NOMO-1 treated with DMSO at 0.1 percent for 48 hours (cell line): ENCODE data around the gene TRAF3.

Experiments used
- DNase-seq: peaks from one replicate; lab custom pipeline; 2025; ENCODE audit not compliant: unreplicated experiment; lab: John Stamatoyannopoulos, UW

TRAF3 gene

GRCh38 chr14:102905116-102906108, 128.2 kb downstream of the TRAF3 start:
- no peak for DNase-seq

GRCh38 chr14:102906616-102907302, 129.5 kb downstream of the TRAF3 start:
- no peak for DNase-seq

- no peak for DNase-seq
These were observed 130.1 kb downstream of the TRAF3 start for GRCh38 chr14:102907303-102907844.

- no peak for DNase-seq
These were observed 130.9 kb downstream of the TRAF3 start for GRCh38 chr14:102907980-102908730.

GRCh38 chr14:102908766-102909455, 131.7 kb downstream of the TRAF3 start:
- no peak for DNase-seq

GRCh38 chr14:102909462-102909861, 132.2 kb downstream of the TRAF3 start:
- no peak for DNase-seq

GRCh38 chr14:102909911-102910310, 132.7 kb downstream of the TRAF3 start:
- DNase-seq: no peak

GRCh38 chr14:102910442-102910841, 133.2 kb downstream of the TRAF3 start:
- no peak for DNase-seq

GRCh38 chr14:102911541-102911951, 134.3 kb downstream of the TRAF3 start:
- no peak for DNase-seq

- no peak for DNase-seq
These were observed 134.9 kb downstream of the TRAF3 start for GRCh38 chr14:102911991-102912761.

- DNase-seq: no peak
These were observed 136.3 kb downstream of the TRAF3 start for GRCh38 chr14:102913341-102914211.

- DNase-seq: no peak
These were observed 137.4 kb downstream of the TRAF3 start for GRCh38 chr14:102914474-102915291.

- no peak for DNase-seq
These were observed 138.3 kb downstream of the TRAF3 start for GRCh38 chr14:102915292-102916110.

- no peak for DNase-seq
These were observed 139.3 kb downstream of the TRAF3 start for GRCh38 chr14:102916347-102917055.

- no peak for DNase-seq
These were observed 139.8 kb downstream of the TRAF3 start for GRCh38 chr14:102917056-102917385.

GRCh38 chr14:102917469-102918211, 140.4 kb downstream of the TRAF3 start:
- DNase-seq: no peak
